Naive thymus-derived CD8-positive, alpha-beta T cell (primary cell): ENCODE data around the gene SLC39A11. TPM values are rescaled to one million over a fixed set of nuclear protein-coding genes. Genes with fewer than 3 reads are reported as not detected.

ENCODE experiments used
- ATAC-seq, 2 donors: fragments of 150-1000 bp; cut with Tn5 transposase in 1 of 2; sonication (Bioruptor Pico), chemical (Tn5 transposase) in 1 of 2; 1 replicate in 1 of 2; 2 replicates in 1 of 2; pipeline ENCODE4 v1.10.0; 2021; ENCODE audit warnings: mild to moderate bottlenecking in 2 of 2, moderate library complexity in 2 of 2
- POLR2A ChIA-PET: fragments of 350-600 bp; sonication (Branson Sonifier 250); formaldehyde crosslinking; loops from one replicate; lab custom pipeline; 2021; ENCODE audit warnings: antibody characterized with exemption; lab: Charles Lee
- DNase-seq, 10 donors: peaks; one replicate each; pipeline versions ENCODE4 v3.0.0 to v3.0.0-alpha.2; 2020 to 2022
- H3K27ac Mint-ChIP-seq, 10 donors: one replicate each; pipeline ENCODE4 v1.8.0; 2020 to 2022; ENCODE audit warnings: mild to moderate bottlenecking in 10 of 10, mixed read lengths in 10 of 10, moderate library complexity in 4 of 10, inconsistent platforms in 1 of 10
- H3K27me3 Mint-ChIP-seq, 5 donors: one replicate each; pipeline ENCODE4 v1.8.0; 2021 to 2022; ENCODE audit warnings: mixed read lengths in 5 of 5
- H3K36me3 Mint-ChIP-seq, 3 donors: one replicate each; pipeline ENCODE4 v1.8.0; 2020 to 2022; ENCODE audit warnings: mixed read lengths in 3 of 3, mild to moderate bottlenecking in 2 of 3, inconsistent platforms in 1 of 3
- H3K4me1 Mint-ChIP-seq, 4 donors: one replicate each; pipeline ENCODE4 v1.8.0; 2021 to 2022; ENCODE audit warnings: mixed read lengths in 4 of 4
- H3K4me3 Mint-ChIP-seq, 10 donors: one replicate each; pipeline ENCODE4 v1.8.0; 2020 to 2022; ENCODE audit warnings: mild to moderate bottlenecking in 10 of 10, mixed read lengths in 10 of 10, moderate library complexity in 6 of 10, inconsistent platforms in 1 of 10
- H3K9me3 Mint-ChIP-seq, 9 donors: one replicate each; pipeline ENCODE4 v1.8.0; 2020 to 2022; ENCODE audit warnings: mixed read lengths in 9 of 9, mild to moderate bottlenecking in 3 of 9, inconsistent platforms in 1 of 9, moderate library complexity in 1 of 9
- polyA plus RNA-seq, 3 donors: library from polyadenylated mRNA; unstranded; fragments of 300-500 nt; fragmentation: Illumina TruSeq; gene quantifications; one replicate each; pipeline ENCODE4 v1.2.3, GENCODE V29; 2021
- total RNA-seq, 8 experiments: library from RNA in 2 of 8; stranded (reverse) in 2 of 8; gene quantifications; one replicate each; pipeline ENCODE4 v1.2.3 and lab custom pipeline; 2021 to 2026

The SLC39A11 gene
- total and polyA plus RNA-seq, 5 experiments from 2014 or later = 6.2 to 14.4 (median 10.3) TPM

GRCh38 chr17:72955391-72956140, 136.9 kb downstream of the SLC39A11 start:
- no peak overlapping the region for H3K27ac Mint-ChIP-seq
- DNase-seq (no peak), ATAC-seq (no peak)
- H3K27me3 Mint-ChIP-seq = no peaks in the 10 kb centered on the region
- POLR2A ChIA-PET = no interaction called here
- H3K9me3 Mint-ChIP-seq = no peaks in the 10 kb centered on the region
- peaks cover 0 to 4% (median 2%) of the 10 kb centered on the region in 4 donors for H3K4me1 Mint-ChIP-seq
- H3K36me3 Mint-ChIP-seq = no peaks in the 10 kb centered on the region
- no peak overlapping the region for H3K4me3 Mint-ChIP-seq

GRCh38 chr17:72954579-72954978, 137.9 kb downstream of the SLC39A11 start:
- ATAC-seq = no peak
- Mint-ChIP-seq H3K4me3 (no peak overlapping the region), H3K27ac (peak overlapping the region in 1 of 10 donors; percentile 43), H3K4me1 (peaks cover 0 to 4% (median 2%) of the 10 kb centered on the region in 4 donors), H3K9me3 (no peaks in the 10 kb centered on the region), H3K36me3 (no peaks in the 10 kb centered on the region), H3K27me3 (no peaks in the 10 kb centered on the region)
- DNase-seq = no peak
- POLR2A ChIA-PET = no interaction called here

DNA sequence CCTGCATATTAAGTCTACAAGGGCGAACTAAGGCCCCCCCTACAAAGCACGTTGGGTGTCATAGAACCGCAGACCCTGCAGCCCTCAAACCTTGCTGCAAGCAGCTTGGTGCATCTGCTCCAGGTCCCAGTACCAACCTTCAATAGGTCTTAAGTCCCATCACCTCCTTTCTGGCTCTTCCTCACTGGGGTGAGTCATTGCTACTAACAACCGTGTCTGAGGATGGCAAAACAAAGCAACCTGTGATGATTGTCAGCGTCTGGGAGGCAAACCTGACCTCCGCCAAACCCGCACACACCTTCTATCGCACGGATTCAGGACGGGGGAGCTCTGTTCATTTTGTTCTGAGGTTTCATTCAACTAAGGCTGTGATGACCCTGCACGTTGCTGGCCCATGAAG, 138.9 kb downstream of the SLC39A11 start:
- H3K27ac Mint-ChIP-seq = peak overlapping the region in 1 of 10 donors; percentile 52
- no peak for DNase-seq
- no peak overlapping the region for H3K4me3 Mint-ChIP-seq
- H3K9me3 Mint-ChIP-seq = no peaks in the 10 kb centered on the region
- no peaks in the 10 kb centered on the region for H3K36me3 Mint-ChIP-seq
- no peak for ATAC-seq
- POLR2A ChIA-PET = no interaction called here
- H3K4me1 Mint-ChIP-seq = peaks cover 0 to 4% (median 2%) of the 10 kb centered on the region in 4 donors
- H3K27me3 Mint-ChIP-seq = no peaks in the 10 kb centered on the region

DNA sequence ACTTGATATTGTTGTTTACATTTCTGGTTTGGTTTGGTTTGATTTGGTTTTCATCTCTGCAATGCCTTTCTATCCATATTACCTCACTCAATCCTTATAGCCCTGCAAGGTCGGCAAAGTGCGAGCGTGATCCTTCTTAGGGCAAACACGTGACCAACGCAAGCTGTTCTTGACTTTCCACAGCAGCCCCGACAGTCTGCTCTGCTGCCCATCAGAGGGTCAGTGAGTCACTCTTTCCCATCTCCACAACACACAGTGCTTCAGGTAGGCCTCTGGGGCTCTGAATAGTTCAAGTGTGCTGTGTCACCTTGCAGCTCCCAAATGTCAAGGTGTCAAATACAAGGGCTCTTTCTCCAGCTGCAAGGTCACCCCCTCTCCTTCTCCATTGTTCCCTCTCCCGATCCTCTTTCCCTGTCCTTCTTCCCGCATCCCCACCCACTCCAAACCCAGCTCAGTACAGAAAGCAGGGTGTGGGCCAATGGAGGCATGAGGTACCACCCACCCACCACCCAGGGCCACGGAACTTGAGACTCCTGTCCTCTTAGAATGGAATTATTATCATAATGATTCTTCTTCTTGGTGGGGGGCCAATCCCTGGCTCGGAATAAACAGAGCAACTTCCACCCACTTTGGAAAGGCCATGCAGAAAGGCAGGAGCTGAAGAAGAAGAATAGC, 139.7 kb downstream of the SLC39A11 start:
- H3K36me3 Mint-ChIP-seq = peaks cover 0 to 4% (median 3%) of the 10 kb centered on the region in 3 donors
- H3K27ac Mint-ChIP-seq = peak overlapping the region in 1 of 10 donors; percentile 63
- no peak for DNase-seq
- peaks cover 0 to 4% (median 2%) of the 10 kb centered on the region in 4 donors for H3K4me1 Mint-ChIP-seq
- POLR2A ChIA-PET = no interaction called here
- H3K9me3 Mint-ChIP-seq = no peaks in the 10 kb centered on the region
- H3K4me3 Mint-ChIP-seq = peak overlapping the region in 1 of 10 donors; percentile 10
- ATAC-seq = no peak
- no peaks in the 10 kb centered on the region for H3K27me3 Mint-ChIP-seq

GRCh38 chr17:72952220-72952619, 140.3 kb downstream of the SLC39A11 start:
- POLR2A ChIA-PET = no interaction called here
- Mint-ChIP-seq H3K4me3 (no peak overlapping the region), H3K27ac (no peak overlapping the region), H3K27me3 (no peaks in the 10 kb centered on the region), H3K9me3 (no peaks in the 10 kb centered on the region), H3K4me1 (peaks cover 0 to 4% (median 2%) of the 10 kb centered on the region in 4 donors), H3K36me3 (peaks cover 4 to 10% (median 5%) of the 10 kb centered on the region in 3 donors)
- no peak for ATAC-seq
- no peak for DNase-seq

GRCh38 chr17:72950242-72950931, 142.1 kb downstream of the SLC39A11 start:
- POLR2A ChIA-PET = no interaction called here

GRCh38 chr17:72948115-72948514, 144.4 kb downstream of the SLC39A11 start:
- Mint-ChIP-seq H3K27me3 (no peaks in the 10 kb centered on the region), H3K4me1 (peaks cover 0 to 3% (median 0%) of the 10 kb centered on the region in 4 donors), H3K9me3 (no peaks in the 10 kb centered on the region), H3K36me3 (peaks cover 6 to 34% (median 21%) of the 10 kb centered on the region in 3 donors), H3K4me3 (no peak overlapping the region), H3K27ac (no peak overlapping the region)
- POLR2A ChIA-PET = no interaction called here
- ATAC-seq (no peak), DNase-seq (no peak)

More at GRCh38 chr17:72950242-72950931, 142.1 kb downstream of the SLC39A11 start:
- no peak for DNase-seq
- Mint-ChIP-seq H3K4me3 (no peak overlapping the region), H3K4me1 (peaks cover 0 to 4% (median 0%) of the 10 kb centered on the region in 4 donors), H3K36me3 (peaks cover 6 to 25% (median 21%) of the 10 kb centered on the region in 3 donors), H3K9me3 (no peaks in the 10 kb centered on the region), H3K27ac (no peak overlapping the region), H3K27me3 (no peaks in the 10 kb centered on the region)
- no peak for ATAC-seq

DNA sequence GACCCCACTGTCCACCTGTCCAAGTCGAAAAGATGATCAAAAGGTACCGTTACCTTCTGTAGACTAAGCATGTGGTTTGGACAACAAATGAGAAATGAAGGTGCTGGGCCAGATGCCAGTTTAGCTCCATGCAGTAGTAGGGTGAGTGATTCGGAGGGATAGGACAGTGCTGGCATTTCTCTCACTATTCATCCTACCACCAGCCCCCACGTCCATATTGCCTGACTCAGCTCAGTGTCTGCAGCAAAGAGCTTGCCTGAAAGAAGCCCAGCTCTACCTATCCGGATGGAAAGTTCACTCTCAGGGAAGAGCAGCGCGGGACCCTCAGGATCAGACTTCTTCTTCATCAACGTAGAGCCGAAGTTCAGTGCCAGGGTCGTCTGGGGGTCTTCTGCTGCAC, 145.0 kb downstream of the SLC39A11 start:
- H3K4me3 Mint-ChIP-seq = no peak overlapping the region
- no peaks in the 10 kb centered on the region for H3K9me3 Mint-ChIP-seq
- DNase-seq (no peak), ATAC-seq (no peak)
- H3K36me3 Mint-ChIP-seq = peaks cover 6 to 37% (median 21%) of the 10 kb centered on the region in 3 donors
- POLR2A ChIA-PET = no interaction called here
- peaks cover 0 to under 1% (median 0%) of the 10 kb centered on the region in 4 donors for H3K4me1 Mint-ChIP-seq
- H3K27ac Mint-ChIP-seq = no peak overlapping the region
- no peaks in the 10 kb centered on the region for H3K27me3 Mint-ChIP-seq

DNA sequence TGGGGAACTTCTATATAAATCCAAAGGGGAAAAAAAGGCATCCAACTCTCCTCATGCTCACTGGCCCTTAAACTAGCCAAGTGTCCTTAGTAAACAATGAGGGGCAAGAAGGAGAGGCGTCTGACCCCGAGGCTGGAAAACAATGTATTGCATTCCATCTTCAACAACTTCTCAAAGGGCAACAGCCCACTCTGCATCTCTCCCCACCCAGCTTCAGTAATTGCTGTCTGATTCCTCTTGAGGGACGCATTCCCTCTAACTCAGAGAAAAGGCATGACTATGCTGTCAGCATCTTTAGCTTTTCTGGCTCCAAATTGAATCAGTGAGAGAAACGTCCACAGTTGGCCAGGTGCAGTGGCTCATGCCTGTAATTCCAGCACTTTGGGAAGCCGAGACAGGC, 145.8 kb downstream of the SLC39A11 start:
- Mint-ChIP-seq H3K27ac (no peak overlapping the region), H3K9me3 (no peaks in the 10 kb centered on the region), H3K27me3 (no peaks in the 10 kb centered on the region), H3K4me3 (no peak overlapping the region), H3K4me1 (no peaks in the 10 kb centered on the region), H3K36me3 (peaks cover 6 to 39% (median 21%) of the 10 kb centered on the region in 3 donors)
- DNase-seq (no peak), ATAC-seq (no peak)
- POLR2A ChIA-PET = no interaction called here

DNA sequence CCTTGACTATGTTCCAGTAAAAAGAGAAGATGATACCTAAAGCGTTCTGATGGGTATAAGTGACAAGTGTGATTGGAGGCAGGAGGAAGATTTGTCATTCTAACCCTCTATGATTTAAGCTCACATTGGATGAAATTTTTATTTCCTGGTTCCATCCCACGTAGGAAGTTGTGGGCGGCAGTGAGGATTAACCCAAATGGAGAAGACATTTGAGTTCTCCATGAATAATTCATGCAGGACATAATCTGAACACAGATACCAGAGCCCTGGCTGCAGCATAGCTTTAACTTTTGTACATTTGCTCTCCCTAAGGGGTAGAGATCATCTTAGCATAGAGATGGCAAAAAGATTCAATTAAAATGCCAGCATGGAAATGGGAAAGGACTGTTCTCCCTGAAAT, 146.3 kb downstream of the SLC39A11 start:
- Mint-ChIP-seq H3K27me3 (no peaks in the 10 kb centered on the region), H3K36me3 (peaks cover 6 to 42% (median 21%) of the 10 kb centered on the region in 3 donors), H3K9me3 (no peaks in the 10 kb centered on the region), H3K4me1 (no peaks in the 10 kb centered on the region), H3K4me3 (no peak overlapping the region), H3K27ac (no peak overlapping the region)
- ATAC-seq (no peak), DNase-seq (no peak)
- POLR2A ChIA-PET = no interaction called here

GRCh38 chr17:72945473-72945872, 147.0 kb downstream of the SLC39A11 start:
- H3K4me3 Mint-ChIP-seq = no peak overlapping the region
- H3K36me3 Mint-ChIP-seq = peaks cover 6 to 44% (median 23%) of the 10 kb centered on the region in 3 donors
- no peaks in the 10 kb centered on the region for H3K4me1 Mint-ChIP-seq
- H3K9me3 Mint-ChIP-seq = no peaks in the 10 kb centered on the region
- H3K27me3 Mint-ChIP-seq = no peaks in the 10 kb centered on the region
- peak overlapping the region in 1 of 10 donors; percentile 32 for H3K27ac Mint-ChIP-seq
- no peak for DNase-seq
- POLR2A ChIA-PET = no interaction called here
- no peak for ATAC-seq

DNA sequence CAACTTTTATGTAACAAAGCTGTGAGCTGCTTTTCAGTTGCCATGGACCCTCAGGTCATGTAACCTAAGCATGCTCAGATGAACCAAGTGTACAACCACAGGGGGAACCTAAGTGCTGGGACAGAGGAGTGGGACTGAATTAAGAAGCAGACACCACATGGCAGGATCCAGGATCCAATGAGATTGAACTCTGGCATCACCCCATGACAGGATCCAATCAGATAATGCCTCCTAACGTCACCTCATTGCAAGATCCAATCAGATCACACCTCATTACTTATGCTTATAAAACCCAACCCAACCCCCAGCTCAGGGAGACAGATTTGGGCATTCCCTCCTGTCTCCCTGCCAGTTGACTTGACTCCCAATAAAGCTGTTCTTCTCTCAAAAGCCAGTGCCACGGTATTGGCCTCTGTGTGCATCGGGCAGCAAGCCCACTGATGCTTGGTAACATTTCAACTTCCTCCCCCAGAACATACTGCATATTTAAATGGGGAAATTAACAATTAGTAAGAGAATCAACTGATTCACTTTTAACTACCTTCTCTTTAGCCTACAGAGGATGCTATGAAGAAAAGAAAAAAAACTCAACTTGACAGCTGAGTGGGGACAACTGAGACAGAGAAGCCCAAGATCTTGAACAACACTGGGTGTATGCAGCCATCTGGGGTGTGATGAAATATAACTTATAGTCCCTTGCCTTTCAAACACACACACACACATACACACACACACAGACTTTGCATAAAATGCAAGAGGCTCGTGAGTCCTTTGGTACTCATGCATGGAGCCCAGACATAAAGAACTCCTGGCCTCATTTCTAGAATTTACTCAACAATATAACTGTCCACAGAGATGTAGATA, 148.4 kb downstream of the SLC39A11 start:
- POLR2A ChIA-PET = no interaction called here
- Mint-ChIP-seq H3K4me1 (no peaks in the 10 kb centered on the region), H3K36me3 (peaks cover 6 to 48% (median 24%) of the 10 kb centered on the region in 3 donors), H3K27me3 (no peaks in the 10 kb centered on the region), H3K4me3 (no peak overlapping the region), H3K9me3 (no peaks in the 10 kb centered on the region), H3K27ac (no peak overlapping the region)
- no peak for DNase-seq
- ATAC-seq = no peak
